HTERT RPE-1 (cell line): ENCODE results near the gene AFDN.

Source experiments
- in situ Hi-C: fragments of 300-500 bp; cut with MboI; formaldehyde crosslinking; loops from 4 replicates; pipeline ENCODE4 v1.14.3; 2020; ENCODE audit warnings: low sequenced_read_pairs

AFDN gene

GRCh38 chr6:167838207-167838748, 11.6 kb downstream of the AFDN start:
- in situ Hi-C loops: no loop called here

GRCh38 chr6:167839343-167839742, 12.6 kb downstream of the AFDN start:
- in situ Hi-C loops: no loop called here

GRCh38 chr6:167839755-167840154, 13.0 kb downstream of the AFDN start:
- in situ Hi-C loops: no loop called here

- in situ Hi-C loops: no loop called here
These were observed 13.4 kb downstream of the AFDN start for GRCh38 chr6:167840160-167840525.

DNA sequence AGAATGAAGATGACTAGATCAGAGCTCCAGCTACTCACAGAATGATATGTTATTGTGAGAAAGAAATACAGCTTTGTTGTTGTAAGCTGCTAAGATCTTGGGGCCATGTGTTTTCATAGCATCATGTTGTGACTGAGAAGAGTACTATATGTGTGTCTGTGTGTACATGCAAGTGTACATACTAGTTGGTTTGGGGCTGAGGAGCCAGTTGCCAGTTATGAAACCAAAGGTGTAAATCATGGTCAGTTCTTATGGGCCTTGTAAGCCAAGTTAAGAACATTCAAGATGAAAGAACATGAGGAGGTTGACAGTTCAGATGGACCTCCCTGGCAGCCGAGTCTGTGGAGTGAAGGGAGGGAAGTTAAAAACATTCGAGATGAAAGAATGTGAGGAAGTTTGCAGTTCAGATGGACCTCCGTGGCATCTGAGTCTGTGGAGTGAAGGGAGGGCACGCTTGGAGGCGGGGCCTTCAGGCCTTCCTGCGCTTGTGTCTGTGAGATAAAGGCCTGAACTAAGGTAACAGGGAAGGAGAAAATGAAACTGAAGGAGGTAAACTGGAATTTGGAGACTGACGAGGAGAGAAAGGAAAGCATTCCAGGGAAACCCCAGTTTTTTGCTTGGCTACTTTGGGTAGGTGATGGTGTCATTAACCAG, 13.9 kb downstream of the AFDN start:
- in situ Hi-C loops: no loop called here

- in situ Hi-C loops: no loop called here
These were observed 15.3 kb downstream of the AFDN start for GRCh38 chr6:167841981-167842380.

DNA sequence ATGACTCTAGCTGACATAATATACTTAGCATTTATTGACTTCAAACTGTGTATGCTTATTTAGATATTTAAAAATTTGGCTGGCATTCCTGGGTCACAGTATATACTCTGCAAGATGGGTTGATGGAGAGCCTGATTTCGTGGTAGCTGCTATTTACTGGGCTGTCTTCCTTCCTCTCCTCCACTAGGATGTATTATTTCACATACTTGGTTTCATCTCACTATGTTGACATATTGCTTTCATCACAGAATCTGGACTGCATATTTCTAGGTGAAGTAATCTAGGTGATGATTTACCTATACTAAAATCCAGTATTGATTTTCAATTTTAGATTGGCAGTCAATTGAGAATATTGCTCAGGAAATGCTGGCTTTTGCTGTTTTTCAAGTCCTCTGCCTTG, 15.7 kb downstream of the AFDN start:
- in situ Hi-C loops: no loop called here

DNA sequence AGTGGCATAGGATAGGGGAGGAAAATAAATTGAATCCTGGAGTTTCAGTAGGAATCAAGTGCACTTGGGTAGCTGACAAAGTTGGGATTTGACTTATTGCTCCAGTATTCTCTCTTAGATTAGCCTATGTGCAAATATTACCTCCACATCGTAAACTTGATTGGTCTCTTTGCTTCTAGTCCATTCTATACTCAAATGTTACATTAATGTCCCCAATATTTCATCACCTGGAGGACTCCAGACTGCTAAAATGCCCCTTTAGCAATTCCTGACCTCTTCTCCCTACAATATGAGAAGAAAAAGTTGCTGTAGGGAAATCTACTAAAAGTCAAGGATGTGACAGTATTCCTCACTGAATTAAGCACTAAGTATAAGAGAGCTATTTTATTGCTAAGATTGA, 16.3 kb downstream of the AFDN start:
- in situ Hi-C loops: no loop called here

- in situ Hi-C loops: no loop called here
These were observed 19.1 kb downstream of the AFDN start for GRCh38 chr6:167845856-167846255.

GRCh38 chr6:167846997-167847606, 20.4 kb downstream of the AFDN start:
- in situ Hi-C loops: no loop called here

DNA sequence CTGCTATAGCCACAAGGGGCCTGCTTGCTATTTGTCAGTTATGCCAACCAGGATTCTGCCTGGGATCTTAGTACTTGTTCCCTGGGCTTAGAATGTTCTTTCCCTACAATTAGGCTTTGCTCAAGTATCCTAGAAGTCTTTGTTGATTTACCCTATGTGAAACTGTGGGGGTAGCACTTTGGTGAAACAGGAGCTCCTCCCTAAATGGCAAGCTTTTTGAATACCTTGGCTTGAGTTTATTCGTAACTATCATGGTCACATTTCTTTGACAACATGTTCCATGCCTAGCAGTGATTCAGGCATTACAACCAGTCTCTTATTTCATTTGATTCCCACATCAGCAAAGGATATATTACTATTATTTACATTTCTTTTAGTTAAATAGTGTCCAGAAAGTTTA, 21.2 kb downstream of the AFDN start:
- in situ Hi-C loops: no loop called here

GRCh38 chr6:167848783-167849182, 22.1 kb downstream of the AFDN start:
- in situ Hi-C loops: no loop called here

DNA sequence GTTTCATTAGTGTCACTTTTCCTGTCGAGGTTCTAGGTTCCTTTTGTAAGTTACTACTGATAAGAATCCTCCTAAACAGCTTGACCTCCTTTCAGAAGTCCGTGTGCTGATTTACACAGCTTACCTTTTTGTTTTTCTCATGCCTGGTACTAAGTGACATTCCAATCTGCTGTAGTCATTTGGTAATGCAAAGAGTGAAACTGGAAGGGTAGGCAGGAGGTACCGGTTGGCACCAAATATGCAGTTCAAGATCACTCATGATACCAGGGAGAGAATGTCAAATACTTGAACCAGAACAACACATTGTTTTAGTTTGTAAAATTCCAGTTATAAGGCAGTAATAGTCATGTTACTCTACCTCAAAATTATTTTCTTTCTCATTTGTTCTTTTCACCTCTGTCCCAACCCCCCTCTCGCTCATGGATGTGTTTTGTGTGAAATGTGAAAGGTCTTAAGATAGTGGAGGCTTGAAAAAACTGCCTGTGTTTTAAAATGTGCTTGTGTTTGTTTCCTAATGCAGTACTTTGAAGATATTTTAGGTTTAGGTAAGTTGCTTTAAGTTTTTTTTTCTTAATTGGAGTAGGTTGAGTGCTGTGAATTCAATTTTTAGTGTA, 23.2 kb downstream of the AFDN start:
- in situ Hi-C loops: no loop called here

DNA sequence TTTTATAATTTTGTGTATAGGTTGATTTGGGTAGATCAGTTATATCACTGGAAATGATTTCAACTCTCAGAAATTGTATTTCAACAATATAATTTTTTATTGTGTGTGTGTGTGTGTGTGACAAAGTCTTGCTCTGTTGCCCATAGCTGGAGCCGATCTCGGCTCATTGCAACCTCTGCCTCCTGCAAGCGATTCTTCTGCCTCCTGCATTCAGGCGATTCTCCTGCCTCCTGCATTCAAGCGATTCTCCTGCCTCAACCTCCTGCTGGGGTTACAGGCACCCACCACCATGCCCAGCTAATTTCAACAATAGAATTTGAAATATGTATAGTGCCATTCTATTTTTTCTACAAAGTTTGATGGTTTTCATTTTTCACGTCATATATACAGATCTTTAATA, 24.1 kb downstream of the AFDN start:
- in situ Hi-C loops: no loop called here

GRCh38 chr6:167851370-167851952, 24.8 kb downstream of the AFDN start:
- in situ Hi-C loops: no loop called here

- in situ Hi-C loops: no loop called here
These were observed 29.2 kb downstream of the AFDN start for GRCh38 chr6:167855825-167856425.

- in situ Hi-C loops: no loop called here
These were observed 29.8 kb downstream of the AFDN start for GRCh38 chr6:167856474-167856873.

GRCh38 chr6:167856999-167857660, 30.4 kb downstream of the AFDN start:
- in situ Hi-C loops: no loop called here

- in situ Hi-C loops: no loop called here
These were observed 31.4 kb downstream of the AFDN start for GRCh38 chr6:167858086-167858591.

- in situ Hi-C loops: no loop called here
These were observed 32.3 kb downstream of the AFDN start for GRCh38 chr6:167858842-167859664.
